ENCODE measurements around the gene UBALD2. TPM values are rescaled to one million over a fixed set of nuclear protein-coding genes. Genes with fewer than 3 reads are reported as not detected.

The UBALD2 gene
- polyA plus RNA-seq, 1 experiment, result 18.1 TPM

DNA sequence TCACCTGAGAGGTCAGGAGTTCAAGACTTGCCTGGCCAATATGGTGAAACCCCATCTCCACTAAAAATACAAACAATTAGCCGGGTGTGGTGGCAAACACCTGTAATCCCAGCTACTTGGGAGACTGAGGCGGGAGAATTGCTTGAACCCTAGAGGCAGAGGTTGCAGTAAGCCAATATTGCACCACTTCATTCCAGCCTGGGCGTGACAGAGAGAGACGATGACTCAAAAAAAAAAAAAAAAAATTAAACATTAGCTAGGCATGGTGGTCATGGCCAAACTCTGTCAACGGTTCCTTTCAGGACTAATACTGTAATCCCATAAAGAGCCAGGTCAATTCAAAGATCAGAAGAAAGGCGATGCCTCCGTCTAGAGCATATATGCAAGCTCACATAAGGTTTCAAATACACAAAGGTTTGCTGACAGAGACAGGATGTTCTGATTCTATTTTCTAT is 27.3 kb upstream of the UBALD2 start:
- CTCF ChIA-PET, result interaction anchor here (1.2 to 1.4 kb wide), 2 partner anchors 42 to 56 kb away, joined by 4 to 7 read pairs; no protein-coding TSS in a partner anchor
- no peak for DNase-seq (ENCODE audit: low read depth, low spot score)
- Histone ChIP-seq H3K27ac (ENCODE audit: low read depth, low read length) (no peak overlapping the region), H3K4me3 (ENCODE audit: low read depth, low read length) (no peak overlapping the region), H3K27me3 (ENCODE audit: control insufficient read depth, insufficient read depth, low read length) (peaks cover 35% of the 10 kb centered on the region), H3K9me3 (ENCODE audit: control insufficient read depth, insufficient read depth, low read length) (no peaks in the 10 kb centered on the region)
- POLR2A ChIA-PET, result interaction anchor here (1.3 kb wide), 1 partner anchor 27 kb away, joined by 3 read pairs; the partner anchor contains the start of gene UBALD2
- TF ChIP-seq, protein P1, sequence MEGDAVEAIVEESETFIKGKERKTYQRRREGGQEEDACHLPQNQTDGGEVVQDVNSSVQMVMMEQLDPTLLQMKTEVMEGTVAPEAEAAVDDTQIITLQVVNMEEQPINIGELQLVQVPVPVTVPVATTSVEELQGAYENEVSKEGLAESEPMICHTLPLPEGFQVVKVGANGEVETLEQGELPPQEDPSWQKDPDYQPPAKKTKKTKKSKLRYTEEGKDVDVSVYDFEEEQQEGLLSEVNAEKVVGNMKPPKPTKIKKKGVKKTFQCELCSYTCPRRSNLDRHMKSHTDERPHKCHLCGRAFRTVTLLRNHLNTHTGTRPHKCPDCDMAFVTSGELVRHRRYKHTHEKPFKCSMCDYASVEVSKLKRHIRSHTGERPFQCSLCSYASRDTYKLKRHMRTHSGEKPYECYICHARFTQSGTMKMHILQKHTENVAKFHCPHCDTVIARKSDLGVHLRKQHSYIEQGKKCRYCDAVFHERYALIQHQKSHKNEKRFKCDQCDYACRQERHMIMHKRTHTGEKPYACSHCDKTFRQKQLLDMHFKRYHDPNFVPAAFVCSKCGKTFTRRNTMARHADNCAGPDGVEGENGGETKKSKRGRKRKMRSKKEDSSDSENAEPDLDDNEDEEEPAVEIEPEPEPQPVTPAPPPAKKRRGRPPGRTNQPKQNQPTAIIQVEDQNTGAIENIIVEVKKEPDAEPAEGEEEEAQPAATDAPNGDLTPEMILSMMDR (IDR thresholded peaks at IDR 0.05; ENCODE audit: low read depth, low read length), result no peak

DNA sequence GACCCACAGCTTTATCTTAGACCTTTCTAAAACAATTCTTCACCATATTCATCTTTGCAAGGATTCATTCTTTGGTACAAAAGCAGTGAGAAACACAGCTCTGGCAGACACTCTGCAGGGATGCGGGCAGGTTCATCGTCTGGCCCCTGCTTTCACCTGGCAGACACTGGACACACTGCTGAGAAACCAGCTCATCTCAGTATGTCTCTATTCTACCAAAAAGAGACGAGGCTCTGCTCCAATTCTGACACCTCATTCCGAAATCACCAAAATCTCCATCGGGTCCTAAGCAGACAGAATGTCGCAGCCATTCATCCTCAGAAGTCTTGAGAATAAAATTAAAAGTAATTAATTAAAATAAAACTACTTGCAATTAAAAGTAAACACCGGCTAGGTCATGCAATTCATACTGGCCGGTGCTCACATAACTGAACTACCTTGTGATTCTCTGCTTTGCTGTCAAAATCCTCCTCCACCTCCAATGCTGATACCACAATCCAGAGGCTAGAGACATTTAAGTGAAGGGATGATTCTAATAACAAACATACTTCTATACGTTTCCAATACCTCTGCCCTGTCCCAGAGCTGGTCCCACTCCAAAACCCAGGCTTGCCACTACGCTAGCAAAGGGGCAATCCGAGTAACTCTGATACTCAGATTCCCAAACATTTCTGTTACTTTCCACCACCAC is 26.2 kb upstream of the UBALD2 start:
- no peak for DNase-seq (ENCODE audit: low read depth, low spot score)
- TF ChIP-seq, protein P1 (IDR thresholded peaks at IDR 0.05; ENCODE audit: low read depth, low read length), result no peak
- H3K27me3 ChIP-seq (ENCODE audit: control insufficient read depth, insufficient read depth, low read length), result peaks cover 46% of the 10 kb centered on the region
- no peak overlapping the region for H3K4me3 ChIP-seq (ENCODE audit: low read depth, low read length)
- no peaks in the 10 kb centered on the region for H3K9me3 ChIP-seq (ENCODE audit: control insufficient read depth, insufficient read depth, low read length)
- ChIA-PET POLR2A (interaction anchor here (1.3 kb wide), 1 partner anchor 26 kb away, joined by 3 read pairs; the partner anchor contains the start of gene UBALD2), CTCF (interaction anchor here (1.2 kb wide), 1 partner anchor 57 kb away, joined by 7 read pairs; no protein-coding TSS in a partner anchor)
- no peak overlapping the region for H3K27ac ChIP-seq (ENCODE audit: low read depth, low read length)

DNA sequence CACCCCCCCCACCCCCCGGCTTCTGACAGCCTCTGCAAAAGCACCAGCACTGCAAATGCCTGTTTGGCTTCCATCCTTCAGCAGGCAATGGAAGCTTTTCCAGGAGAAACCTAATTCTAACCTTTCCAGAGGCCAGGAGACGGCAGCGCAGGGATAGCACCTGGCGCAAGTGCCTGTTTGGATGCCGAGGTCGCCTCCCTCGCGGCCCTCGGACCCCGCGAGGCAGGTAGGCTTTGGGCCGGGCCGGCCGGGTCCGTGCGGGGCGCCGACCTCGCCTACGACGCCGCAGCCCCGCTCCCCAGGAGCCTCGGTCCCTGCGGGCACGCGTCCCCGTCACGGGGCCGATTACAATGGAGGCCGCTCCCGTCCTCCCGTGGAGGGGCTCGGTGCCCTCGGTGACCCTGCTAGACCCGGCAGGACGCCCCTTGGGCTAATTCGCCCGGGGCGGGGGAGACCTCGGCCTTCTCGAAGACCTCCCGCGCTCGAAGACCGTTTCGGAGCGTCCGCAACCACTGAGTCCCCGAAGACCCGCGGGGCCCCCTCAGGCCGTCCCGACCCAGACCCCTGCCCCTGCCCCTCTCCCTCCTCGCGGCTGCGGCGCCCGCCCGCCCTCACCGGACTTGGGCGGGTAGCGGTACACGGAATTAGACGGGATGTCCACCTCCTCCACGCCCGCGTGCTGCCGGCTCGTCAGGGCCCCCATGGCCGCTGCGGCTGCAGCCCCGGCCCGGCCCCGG is 25.4 kb upstream of the UBALD2 start:
- H3K27me3 ChIP-seq (ENCODE audit: control insufficient read depth, insufficient read depth, low read length), result peaks cover 48% of the 10 kb centered on the region
- TF ChIP-seq, protein P1 (IDR thresholded peaks at IDR 0.05; ENCODE audit: low read depth, low read length), result no peak
- H3K4me3 ChIP-seq (ENCODE audit: low read depth, low read length), result peak overlapping the region; percentile 38; the same call in 1 of the 2 replicates
- no peaks in the 10 kb centered on the region for H3K9me3 ChIP-seq (ENCODE audit: control insufficient read depth, insufficient read depth, low read length)
- no peak overlapping the region for H3K27ac ChIP-seq (ENCODE audit: low read depth, low read length)
- DNase-seq (ENCODE audit: low read depth, low spot score), result no peak
- ChIA-PET CTCF (no interaction called here), POLR2A (interaction anchor here (0.5 kb wide), 1 partner anchor 227 kb away, joined by 3 read pairs; no protein-coding TSS in a partner anchor)

DNA sequence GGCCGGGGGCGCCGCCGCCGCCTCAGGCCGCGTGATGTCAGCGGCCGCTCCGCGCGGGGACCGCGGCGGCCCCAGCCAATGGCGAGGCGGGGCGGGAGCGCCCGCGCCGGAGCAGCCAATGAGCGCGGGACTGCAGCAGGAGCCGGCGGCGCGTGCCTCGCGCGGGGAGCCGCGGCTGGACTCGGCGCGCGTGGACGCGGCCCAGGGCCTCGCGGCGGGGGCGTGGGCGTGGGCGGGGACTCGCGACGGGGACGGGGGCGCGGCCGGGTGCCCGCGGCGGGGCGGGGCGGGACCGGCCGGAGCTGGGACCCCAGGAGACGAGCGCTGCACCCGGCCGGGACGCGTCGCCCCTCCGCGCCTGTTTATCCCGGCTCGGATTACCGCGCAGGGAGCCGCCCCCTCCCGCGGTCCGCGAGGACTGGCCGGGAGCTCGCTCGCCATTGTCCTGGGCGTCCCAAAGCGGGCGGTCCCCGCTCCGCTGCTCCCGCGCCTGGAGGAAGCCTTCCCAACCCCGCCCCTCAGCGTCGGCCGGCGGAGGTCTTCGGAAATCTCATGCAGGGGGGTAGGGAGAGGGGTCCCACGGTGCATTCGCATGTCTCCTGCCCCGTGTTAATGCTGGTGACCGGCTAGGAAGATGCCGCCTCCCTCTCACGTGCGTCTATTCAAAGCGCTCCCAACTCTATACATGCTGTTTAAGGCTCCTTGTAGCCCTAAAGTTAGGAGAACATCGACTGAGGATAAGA is 24.5 kb upstream of the UBALD2 start, which contains the start of gene RNF157:
RNF157 (minus strand) TSS at position 33 of the 743 bp plus-strand sequence. CDS start 253 bp downstream, outside the sequence.
- ChIA-PET CTCF (interaction anchor here (0.7 kb wide), 1 partner anchor 39 kb away, joined by 4 read pairs; no protein-coding TSS in a partner anchor), POLR2A (interaction anchor here (0.5 to 1.0 kb wide), 3 partner anchors 24 to 455 kb away, joined by 3 to 8 read pairs (median 3); partner anchors contain the start of gene UBALD2)
- Histone ChIP-seq H3K27me3 (ENCODE audit: control insufficient read depth, insufficient read depth, low read length) (peaks cover 53% of the 10 kb centered on the region), H3K27ac (ENCODE audit: low read depth, low read length) (no peak within 1 kb of the TSS), H3K4me3 (ENCODE audit: low read depth, low read length) (peak within 1 kb of the TSS; percentile 65), H3K9me3 (ENCODE audit: control insufficient read depth, insufficient read depth, low read length) (no peaks in the 10 kb centered on the region)
- TF ChIP-seq, protein P1 (IDR thresholded peaks at IDR 0.05; ENCODE audit: low read depth, low read length), result no peak
- no peak for DNase-seq (ENCODE audit: low read depth, low spot score)

All from AG04450 (cell line).